ENCODE measurements around the gene ZACN.
A peak's percentile ranks its signal among the peaks of the same experiment; 100 is the strongest.

The ZACN gene

DNA sequence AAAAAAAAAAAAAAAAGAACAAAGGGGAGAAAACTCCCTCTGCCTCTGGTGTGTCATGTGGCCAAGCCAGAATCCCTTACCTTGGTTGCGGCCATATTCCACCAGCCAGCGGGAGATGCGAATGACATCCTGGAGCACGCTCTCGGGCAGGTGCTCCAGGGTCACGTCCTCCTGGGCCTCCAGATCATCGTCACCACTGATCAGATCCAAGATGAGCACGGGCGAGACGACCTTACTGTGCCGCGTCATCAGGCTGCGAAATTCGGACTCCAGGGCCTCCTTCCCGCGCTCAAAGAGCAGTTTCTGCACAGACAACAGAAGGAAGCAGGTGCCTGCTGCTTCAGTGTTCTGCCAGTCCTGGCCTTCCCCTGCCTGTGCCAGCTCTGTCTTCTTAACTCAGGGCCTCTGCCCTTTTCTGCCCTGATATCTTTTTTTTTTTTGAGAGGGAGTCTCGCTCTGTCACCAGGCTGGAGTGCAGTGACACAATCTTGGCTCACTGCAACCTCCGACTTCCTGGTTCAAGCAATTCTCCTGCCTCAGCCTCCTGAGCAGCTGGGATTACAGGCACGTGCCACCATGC is 18.8 kb downstream of the ZACN start:
- TF ChIP-seq CTCF (IDR thresholded peaks at IDR 0.05; ENCODE audit: low read length, missing control alignments): no peak
- H3K4me3 ChIP-seq (replicated peaks; ENCODE audit: low read depth, low read length): no peak overlapping the region
- DNase-seq (ENCODE audit: low read depth): no peak

DNA sequence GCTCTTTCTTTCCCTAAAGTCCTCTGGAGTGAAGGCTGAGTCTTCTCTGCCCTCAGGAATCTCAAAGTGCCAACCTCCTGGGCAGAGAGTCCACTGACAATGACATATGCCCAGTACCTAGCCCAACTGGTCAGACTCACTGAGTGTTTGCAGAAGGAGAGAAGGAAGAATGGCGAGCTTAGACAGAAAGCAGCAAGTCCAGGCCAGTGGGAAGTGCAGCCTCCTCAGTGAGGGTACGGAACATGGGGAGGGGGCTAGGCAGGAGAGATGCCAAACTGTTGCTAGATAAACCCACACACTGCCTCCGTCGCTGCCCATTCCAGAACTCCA is 23.9 kb downstream of the ZACN start:
- no peak for DNase-seq (ENCODE audit: low read depth)
- H3K4me3 ChIP-seq (replicated peaks; ENCODE audit: low read depth, low read length): peak overlapping the region; percentile 86
- TF ChIP-seq CTCF (IDR thresholded peaks at IDR 0.05; ENCODE audit: low read length, missing control alignments): no peak

DNA sequence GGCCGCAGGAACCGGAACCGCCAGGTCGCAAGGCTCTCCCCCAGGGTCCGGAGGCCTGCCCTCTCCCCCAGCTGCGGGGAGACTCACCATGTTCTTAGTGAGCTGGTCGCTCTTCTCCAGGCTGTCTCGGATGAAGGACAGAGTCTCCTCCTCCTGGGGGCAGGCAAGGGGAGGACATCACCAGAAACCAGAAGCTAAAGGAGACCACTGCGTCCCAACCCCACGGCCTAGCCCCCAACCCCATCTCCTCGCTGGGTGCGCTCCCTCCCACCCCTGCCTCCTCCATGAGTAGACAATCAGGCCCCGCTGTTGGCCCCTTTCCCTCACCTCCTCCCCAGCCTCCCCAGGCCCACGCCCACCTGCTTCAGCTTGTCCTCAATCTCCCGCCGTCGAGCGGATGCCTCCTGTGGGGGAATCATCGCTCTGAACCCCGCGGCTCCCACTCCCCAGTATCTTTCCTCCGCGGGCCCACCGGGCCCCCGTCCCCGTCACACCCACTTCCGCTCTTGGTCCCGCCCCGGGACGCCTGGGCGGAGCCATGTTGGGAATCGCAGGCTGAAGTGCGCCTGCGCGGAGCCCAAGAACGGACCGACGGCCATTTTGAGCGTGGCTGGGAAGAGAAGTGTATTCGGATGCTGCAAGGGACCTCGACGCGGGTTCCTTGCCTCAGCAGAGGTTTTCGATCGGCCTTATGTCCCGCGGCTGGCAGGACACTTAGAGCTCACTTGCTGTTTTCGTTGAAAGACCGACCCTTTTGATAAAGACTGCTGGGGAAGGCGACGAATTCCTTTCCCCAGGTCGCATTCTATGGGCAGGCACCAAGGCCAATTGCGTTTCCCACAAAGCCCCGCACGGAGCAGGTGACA is 24.5 kb downstream of the ZACN start, which contains the start of gene EXOC7:
TSS of gene EXOC7 (minus strand) at position 514 of the 866 bp plus-strand sequence. CDS start at position 419, 95 bp downstream.
- DNase-seq (ENCODE audit: low read depth): peak; percentile 91
- no peak for TF ChIP-seq CTCF (IDR thresholded peaks at IDR 0.05; ENCODE audit: low read length, missing control alignments)
- H3K4me3 ChIP-seq (replicated peaks; ENCODE audit: low read depth, low read length): peak within 1 kb of the TSS; percentile 86

- peak overlapping the region; percentile 86 for H3K4me3 ChIP-seq (replicated peaks; ENCODE audit: low read depth, low read length)
- TF ChIP-seq CTCF (IDR thresholded peaks at IDR 0.05; ENCODE audit: low read length, missing control alignments): no peak
- no peak for DNase-seq (ENCODE audit: low read depth)
These were observed 25.3 kb downstream of the ZACN start for GRCh38 chr17:76104140-76104895.

DNA sequence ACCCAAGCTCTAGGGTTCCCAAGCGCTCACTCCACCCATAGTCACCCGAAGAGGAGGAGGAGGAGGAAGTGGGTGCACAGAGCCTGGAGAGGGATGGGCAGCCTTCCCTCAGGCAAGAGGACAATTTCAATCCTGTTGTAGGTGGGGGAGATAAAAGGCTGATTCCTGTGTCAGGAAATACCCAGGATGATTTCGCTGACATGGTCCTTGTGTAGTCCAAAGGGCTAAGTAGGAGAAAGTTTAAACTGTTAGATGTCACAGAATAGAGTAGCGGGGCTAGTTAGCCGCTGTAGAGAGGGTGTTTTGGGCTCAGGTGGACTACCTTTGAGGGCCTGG is 25.9 kb downstream of the ZACN start:
- no peak for DNase-seq (ENCODE audit: low read depth)
- TF ChIP-seq CTCF (IDR thresholded peaks at IDR 0.05; ENCODE audit: low read length, missing control alignments): no peak
- no peak overlapping the region for H3K4me3 ChIP-seq (replicated peaks; ENCODE audit: low read depth, low read length)

DNA sequence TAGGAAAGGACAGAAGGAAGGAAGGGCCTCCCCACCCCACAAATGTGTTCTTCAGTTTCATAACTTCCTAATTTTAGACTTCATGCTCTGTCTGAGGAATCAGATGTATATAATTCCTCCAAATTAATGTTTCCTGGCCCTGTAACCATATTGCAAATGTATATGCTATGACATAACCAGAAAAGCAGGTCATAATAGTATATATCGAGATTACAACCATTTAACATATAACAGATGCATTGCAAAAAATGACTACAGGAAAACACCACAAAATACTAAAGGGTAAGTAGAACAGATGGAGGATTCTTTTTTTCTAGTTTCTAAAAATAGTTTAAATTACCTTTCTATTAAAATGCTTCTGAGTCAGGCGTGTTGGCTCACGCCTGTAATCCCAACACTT is 27.7 kb downstream of the ZACN start:
- no peak for DNase-seq (ENCODE audit: low read depth)
- no peak overlapping the region for H3K4me3 ChIP-seq (replicated peaks; ENCODE audit: low read depth, low read length)

More for the DNA sequence above, 27.7 kb downstream of the ZACN start:
- no peak for TF ChIP-seq CTCF (IDR thresholded peaks at IDR 0.05; ENCODE audit: low read length, missing control alignments)
